ENCODE results near the gene VPS45. TPM values are rescaled to one million over a fixed set of nuclear protein-coding genes. Genes with fewer than 3 reads are reported as not detected.

VPS45 gene
- total and polyA plus RNA-seq, 2 of the 8 experiments (the other 6 are each of a cell fraction or from before 2014, with no cell fraction given): 19.1 to 27.6 TPM

GRCh38 chr1:150154143-150154542 lies 86.6 kb downstream of the VPS45 start:
- peaks cover 0 to 5% of the 10 kb centered on the region in 2 experiments for H4K20me1 ChIP-seq (replicated peaks in 1 of 2; ENCODE audit: control insufficient read depth in 1 of 2, insufficient read depth in 2 of 2, low read length in 2 of 2)
- H4K5ac ChIP-seq (ENCODE audit: insufficient read length, low read depth, low read length): no peak overlapping the region
- H3K4me2 ChIP-seq (ENCODE audit: insufficient read depth in 1 of 2, low read depth in 2 of 2, low read length in 2 of 2): no peak overlapping the region
- H3K36me3 ChIP-seq (ENCODE audit: control insufficient read depth in 2 of 4, insufficient read depth in 4 of 4, low read length in 3 of 4): peaks cover 16 to 51% (median 45%) of the 10 kb centered on the region in 4 experiments
- no peak overlapping the region for H2BK20ac ChIP-seq (ENCODE audit: low read length)
- no peak overlapping the region for H3K18ac ChIP-seq (ENCODE audit: extremely low read depth, low read length)
- H3K9ac ChIP-seq (replicated peaks in 1 of 4; ENCODE audit: extremely low read depth in 1 of 4, low read depth in 3 of 4, low read length in 3 of 4): no peak overlapping the region
- DNase-seq (ENCODE audit: low read depth in 1 of 2, low spot score in 2 of 2) (no peak), FAIRE-seq (no peak)
- H3K79me2 ChIP-seq (ENCODE audit: control insufficient read depth in 1 of 2, insufficient read depth in 2 of 2, low read length in 2 of 2): peaks cover 0 to 19% of the 10 kb centered on the region in 2 experiments; a peak in 2 of 4 replicates
- no peak overlapping the region for H2BK5ac ChIP-seq (ENCODE audit: low read depth, low read length)
- POLR2A ChIA-PET (ENCODE audit: partially characterized antibody): interaction anchor here (6.4 kb wide), 1 partner anchor 9 kb away, joined by 87 read pairs; no protein-coding TSS in a partner anchor
- H4K8ac ChIP-seq (ENCODE audit: extremely low read depth, insufficient read depth, low read length): no peak overlapping the region
- H3K23ac ChIP-seq (ENCODE audit: insufficient read length): no peak overlapping the region
- H4K91ac ChIP-seq (replicated peaks; ENCODE audit: insufficient read length, low read length): no peak overlapping the region
- H3K4me3 ChIP-seq (ENCODE audit: extremely low read depth in 1 of 4, insufficient read depth in 2 of 4, low read depth in 3 of 4, low read length in 4 of 4): no peak overlapping the region
- H3K4ac ChIP-seq (replicated peaks; ENCODE audit: insufficient read length, low read depth, low read length): no peak overlapping the region
- no peak overlapping the region for H2BK12ac ChIP-seq (ENCODE audit: low read depth, low read length)
- H2AK5ac ChIP-seq (ENCODE audit: low read depth, low read length): no peak overlapping the region
- no peaks in the 10 kb centered on the region for H3K79me1 ChIP-seq (ENCODE audit: low read depth, low read length)
- H3K9me3 ChIP-seq (ENCODE audit: insufficient read depth in 2 of 2, low read depth in 1 of 2, low read length in 1 of 2): no peaks in the 10 kb centered on the region
- H3K4me1 ChIP-seq (replicated peaks in 1 of 4; ENCODE audit: control insufficient read depth in 3 of 4, insufficient read depth in 4 of 4, low read length in 3 of 4): peaks cover 0 to 10% (median 4%) of the 10 kb centered on the region in 4 experiments; a peak in 6 of 7 replicates
- CTCF ChIA-PET (ENCODE audit: partially characterized antibody): interaction anchor here (1.4 kb wide), 1 partner anchor 15 kb away, joined by 3 read pairs; no protein-coding TSS in a partner anchor
- no peaks in the 10 kb centered on the region for H3K27me3 ChIP-seq (replicated peaks in 1 of 4; ENCODE audit: control insufficient read depth in 3 of 4, extremely low read depth in 1 of 4, insufficient read depth in 3 of 4, low read length in 3 of 4)
- H2AFZ ChIP-seq (ENCODE audit: low read length): no peak overlapping the region
- peaks cover 12% of the 10 kb centered on the region for H3K23me2 ChIP-seq (ENCODE audit: low read depth, low read length)
- 86% methylated on average over 4 of the region's 4 CpGs; no CpG with 5 or more reads in 1 of the 2 experiments for WGBS, 2 experiments (ENCODE audit: extremely low coverage in 1 of 2, insufficient coverage in 1 of 2, insufficient read length in 1 of 2, insufficient replicate concordance in 2 of 2, low coverage in 1 of 2, low lambda C conversion rate in 2 of 2, missing lambda C conversion rate in 1 of 2)
- H3K56ac ChIP-seq (replicated peaks; ENCODE audit: insufficient read length, low read depth, low read length): no peak overlapping the region
- no peak overlapping the region for H3K14ac ChIP-seq (ENCODE audit: insufficient read length)
- H3K27ac ChIP-seq (ENCODE audit: low read depth, low read length): no peak overlapping the region
- TF ChIP-seq FOSL1 (IDR thresholded peaks at IDR 0.05; ENCODE audit: insufficient read depth, low read depth, low read length) (no peak), RNF2 (IDR thresholded peaks at IDR 0.05; ENCODE audit: borderline replicate concordance, low read depth, low read length, missing control alignments, poor library complexity, severe bottlenecking) (no peak), HDAC6 (IDR thresholded peaks at IDR 0.05; ENCODE audit: low read depth, low read length) (no peak), MAFK (IDR thresholded peaks at IDR 0.05; ENCODE audit: low read depth, low read length) (no peak), POU5F1 (IDR thresholded peaks at IDR 0.05; ENCODE audit: low read depth, low read length) (no peak), SIRT6 (IDR thresholded peaks at IDR 0.05; ENCODE audit: low read length) (no peak), HDAC2 (IDR thresholded peaks at IDR 0.05; ENCODE audit: borderline replicate concordance in 1 of 2, low read depth in 2 of 2, low read length in 2 of 2) (no peak), YY1 (IDR thresholded peaks at IDR 0.05; ENCODE audit: low read depth, low read length) (no peak)
- H2BK15ac ChIP-seq (ENCODE audit: low read length): no peak overlapping the region
- no peak overlapping the region for H2BK120ac ChIP-seq (replicated peaks; ENCODE audit: low read depth, low read length)

Measured in H1 (cell line).